Thymus (tissue), 11 donors: ENCODE results near the gene PTPRU. TPM values are rescaled to one million over a fixed set of nuclear protein-coding genes. Genes with fewer than 3 reads are reported as not detected.

Experiments
- DNase-seq, 9 donors: peaks; one replicate each; pipeline ENCODE4 v3.0.0-alpha.2; 2013; ENCODE audit warnings: low spot score in 9 of 9, low read depth in 6 of 9, missing footprints in 1 of 9
- H3K27ac ChIP-seq, 2 donors: one replicate each; pipeline ENCODE4 v1.5.1; 2013; ENCODE audit warnings: control low read depth in 1 of 2, low read depth in 1 of 2, low read length in 1 of 2, mild to moderate bottlenecking in 1 of 2, moderate library complexity in 1 of 2
- H3K27me3 ChIP-seq, 2 donors: one replicate each; pipeline ENCODE4 v1.5.1; 2013; ENCODE audit warnings: low read length in 1 of 2; ENCODE audit not compliant: control insufficient read depth in 2 of 2, insufficient read depth in 1 of 2
- H3K36me3 ChIP-seq, 2 donors: one replicate each; pipeline ENCODE4 v1.5.1; 2013; ENCODE audit warnings: low read length in 1 of 2, mild to moderate bottlenecking in 1 of 2, moderate library complexity in 1 of 2; ENCODE audit not compliant: control insufficient read depth in 2 of 2, insufficient read depth in 2 of 2
- H3K4me1 ChIP-seq, 2 donors: one replicate each; pipeline ENCODE4 v1.5.1; 2013; ENCODE audit warnings: low read length in 2 of 2; ENCODE audit not compliant: control insufficient read depth in 2 of 2, insufficient read depth in 2 of 2
- H3K4me3 ChIP-seq, 2 donors: one replicate each; pipeline ENCODE4 v1.5.1; 2013; ENCODE audit warnings: low read length in 2 of 2, control low read depth in 1 of 2, mild to moderate bottlenecking in 1 of 2
- H3K9me3 ChIP-seq, 2 donors: one replicate each; pipeline ENCODE4 v1.5.1; 2013; ENCODE audit warnings: low read length in 1 of 2, mild to moderate bottlenecking in 1 of 2; ENCODE audit not compliant: control insufficient read depth in 2 of 2, insufficient read depth in 1 of 2
- WGBS: extraction: QIAGEN DNeasy Blood & Tissue Kit; methylation state at CpG from one replicate; pipeline ENCODE4 v1.1.7; 2013; 5-methylcytosine and 5-hydroxymethylcytosine counted together
- polyA plus RNA-seq: library from polyadenylated mRNA; stranded (reverse); fragments of 200-250 nt; gene quantifications from one replicate; pipeline ENCODE4 v1.2.3, GENCODE V29; 2013
- total RNA-seq: library from RNA; stranded (reverse); fragments of 120-200 nt; gene quantifications from one replicate; pipeline ENCODE4 v1.2.4, GENCODE V29; 2013
- donor health status: healthy.

PTPRU gene
- total and polyA plus RNA-seq, 2 donors: 5.5 to 6.3 TPM

DNA sequence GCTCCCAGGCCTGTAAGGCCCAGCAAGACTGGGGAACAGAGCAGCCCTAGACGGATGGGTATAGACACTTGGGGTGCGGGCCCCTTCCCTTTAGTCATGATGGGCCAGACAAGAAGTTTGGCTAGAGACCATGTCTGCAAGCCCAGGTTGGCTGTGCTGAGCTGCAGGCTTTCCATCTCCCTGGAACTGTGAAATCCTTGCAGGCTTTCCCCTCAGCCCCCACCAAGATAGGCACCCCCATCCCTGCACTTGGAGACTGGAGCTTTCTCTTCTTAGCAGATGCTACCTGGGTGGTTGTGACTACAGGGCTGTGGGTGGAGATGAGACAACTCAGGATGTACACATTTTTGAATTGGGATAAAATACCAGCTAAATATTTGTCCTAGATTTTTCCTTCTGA is 110.3 kb downstream of the PTPRU start:
- H3K36me3 ChIP-seq: no peaks in the 10 kb centered on the region
- peaks cover 0 to 12% of the 10 kb centered on the region in 2 donors for H3K27me3 ChIP-seq
- H3K27ac ChIP-seq: no peak overlapping the region
- no peak overlapping the region for H3K4me3 ChIP-seq
- H3K4me1 ChIP-seq: peaks cover 0 to 8% of the 10 kb centered on the region in 2 donors
- no peak for DNase-seq
- 91% methylated on average over 2 of the region's 2 CpGs for WGBS
- H3K9me3 ChIP-seq: no peaks in the 10 kb centered on the region

DNA sequence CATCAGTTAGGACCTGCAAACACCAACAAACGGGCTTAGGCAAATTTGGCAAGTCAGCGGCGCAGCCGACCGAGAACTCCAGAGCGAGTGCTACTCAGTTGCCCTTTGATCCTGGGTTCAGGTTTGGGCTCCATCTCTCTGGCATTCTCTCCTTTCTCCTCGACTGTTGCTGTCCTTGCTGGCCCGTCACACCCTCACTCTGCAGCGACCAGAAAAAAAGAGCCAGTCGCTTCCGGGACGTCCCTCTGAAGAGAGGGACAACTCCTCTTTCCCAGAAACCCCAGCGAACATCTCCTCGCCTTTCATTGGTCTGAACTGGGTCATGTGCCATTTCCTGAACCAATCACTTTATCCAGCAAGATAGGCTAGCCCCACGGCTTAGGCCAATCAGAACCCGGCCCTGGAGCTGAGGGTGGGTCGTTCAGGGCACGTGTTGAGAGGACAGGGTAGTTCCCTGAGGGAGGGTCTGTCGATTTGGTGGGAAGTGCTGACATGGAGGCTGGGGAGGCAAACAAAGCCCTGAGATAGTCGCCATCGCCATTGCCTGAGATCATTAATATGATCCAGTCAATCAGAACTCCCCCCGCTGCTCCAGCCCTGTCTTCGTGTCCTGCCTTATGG is 113.7 kb downstream of the PTPRU start:
- Histone ChIP-seq H3K36me3 (no peaks in the 10 kb centered on the region), H3K4me1 (no peaks in the 10 kb centered on the region), H3K9me3 (no peaks in the 10 kb centered on the region), H3K27ac (no peak overlapping the region), H3K4me3 (no peak overlapping the region), H3K27me3 (peaks cover 0 to 7% of the 10 kb centered on the region in 2 donors)
- 92% methylated on average over 23 of the region's 23 CpGs for WGBS
- no peak for DNase-seq

DNA sequence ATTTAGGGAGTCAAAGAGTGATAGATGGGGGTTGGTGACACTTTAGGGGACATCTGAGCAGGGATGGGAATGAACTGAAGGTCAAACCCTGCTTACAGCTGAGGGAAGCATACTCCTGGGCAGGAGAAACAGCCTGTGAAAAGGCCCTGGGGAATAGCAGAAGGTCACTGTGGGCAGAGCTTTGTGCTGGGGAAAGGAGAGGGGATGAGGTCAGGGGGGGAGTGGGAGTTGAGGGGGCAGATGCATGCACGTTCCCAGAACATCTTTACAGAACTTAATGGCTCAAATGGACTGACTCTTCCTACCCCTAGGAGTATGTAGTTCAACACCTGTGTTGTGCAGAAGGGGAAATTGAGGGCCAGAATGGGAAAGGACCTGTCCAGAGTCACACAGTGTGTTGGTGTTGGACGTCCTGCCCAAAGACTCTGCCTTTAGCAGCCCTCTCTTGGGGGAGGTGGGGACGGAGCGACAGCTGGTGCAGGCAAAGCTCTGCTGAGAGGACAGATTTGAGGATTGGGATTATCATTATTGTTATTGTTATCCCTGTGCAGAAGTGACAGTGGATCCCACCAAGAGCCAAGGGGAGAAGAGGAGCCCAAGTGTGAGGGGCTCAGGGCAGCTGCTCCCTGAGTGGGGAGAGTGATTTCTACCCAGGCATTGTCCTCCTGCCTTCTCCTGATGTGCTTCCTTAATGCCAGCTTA is 116.5 kb downstream of the PTPRU start:
- Histone ChIP-seq H3K27ac (no peak overlapping the region), H3K36me3 (no peaks in the 10 kb centered on the region), H3K4me1 (no peaks in the 10 kb centered on the region), H3K4me3 (no peak overlapping the region), H3K27me3 (peaks cover 0 to 4% of the 10 kb centered on the region in 2 donors), H3K9me3 (no peaks in the 10 kb centered on the region)
- WGBS: 83% methylated on average over 4 of the region's 4 CpGs
- DNase-seq: no peak

DNA sequence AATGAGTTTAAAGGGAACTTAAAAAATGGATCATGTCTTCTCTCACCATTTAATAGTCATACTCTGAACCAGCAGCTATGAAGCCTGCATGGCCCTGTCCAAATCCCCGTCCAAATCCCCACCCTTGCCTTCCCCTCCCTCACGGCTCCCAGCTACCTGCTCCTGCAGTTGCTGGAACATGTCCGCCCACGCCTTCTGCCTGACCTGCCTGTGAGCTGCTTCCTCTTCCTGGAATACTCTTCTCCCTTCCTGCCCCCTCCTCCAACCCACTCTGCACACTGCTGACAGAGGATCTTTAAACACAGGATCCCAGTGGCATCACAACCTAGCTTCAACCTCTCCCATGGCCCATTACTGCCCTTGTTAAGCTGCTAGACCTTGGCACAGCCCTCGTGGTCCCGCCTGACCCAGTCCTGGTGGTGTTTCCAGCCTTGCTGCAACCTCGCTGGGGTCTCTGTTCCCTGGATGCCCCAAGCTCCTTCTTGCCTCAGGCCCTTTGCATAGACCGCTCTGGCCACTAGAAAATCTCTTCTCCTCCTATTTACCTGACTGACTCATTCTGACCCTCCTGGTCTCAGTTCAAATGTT is 118.3 kb downstream of the PTPRU start:
- no peak overlapping the region for H3K4me3 ChIP-seq
- WGBS: 79% methylated on average over 8 of the region's 8 CpGs
- no peaks in the 10 kb centered on the region for H3K4me1 ChIP-seq
- no peak overlapping the region for H3K27ac ChIP-seq
- H3K27me3 ChIP-seq: peaks cover 0 to 8% of the 10 kb centered on the region in 2 donors
- no peak for DNase-seq
- no peaks in the 10 kb centered on the region for H3K36me3 ChIP-seq
- H3K9me3 ChIP-seq: no peaks in the 10 kb centered on the region

DNA sequence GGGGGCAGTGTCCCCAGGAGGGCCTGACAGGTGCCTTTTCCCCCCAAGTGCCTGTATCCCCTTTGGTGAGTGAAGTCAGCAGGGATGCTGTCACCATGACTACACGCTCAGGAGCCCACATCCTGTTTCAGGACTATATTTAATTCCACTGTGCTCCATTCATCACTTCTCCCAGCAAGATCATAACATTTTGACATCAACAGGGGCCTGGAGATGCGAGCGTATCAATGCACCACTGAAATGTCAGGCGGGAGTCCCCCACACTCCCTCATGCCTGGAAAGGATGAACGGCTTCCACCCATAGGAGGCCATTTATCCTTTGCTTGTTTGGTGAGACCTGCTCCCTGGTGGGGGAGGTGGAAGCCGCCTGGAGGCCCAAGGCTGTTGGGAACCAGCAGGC is 119.1 kb downstream of the PTPRU start:
- H3K9me3 ChIP-seq: no peaks in the 10 kb centered on the region
- H3K27me3 ChIP-seq: peaks cover 0 to 10% of the 10 kb centered on the region in 2 donors
- no peak overlapping the region for H3K4me3 ChIP-seq
- 74% methylated on average over 6 of the region's 6 CpGs for WGBS
- H3K36me3 ChIP-seq: no peaks in the 10 kb centered on the region
- no peak overlapping the region for H3K27ac ChIP-seq
- no peaks in the 10 kb centered on the region for H3K4me1 ChIP-seq
- DNase-seq: no peak

DNA sequence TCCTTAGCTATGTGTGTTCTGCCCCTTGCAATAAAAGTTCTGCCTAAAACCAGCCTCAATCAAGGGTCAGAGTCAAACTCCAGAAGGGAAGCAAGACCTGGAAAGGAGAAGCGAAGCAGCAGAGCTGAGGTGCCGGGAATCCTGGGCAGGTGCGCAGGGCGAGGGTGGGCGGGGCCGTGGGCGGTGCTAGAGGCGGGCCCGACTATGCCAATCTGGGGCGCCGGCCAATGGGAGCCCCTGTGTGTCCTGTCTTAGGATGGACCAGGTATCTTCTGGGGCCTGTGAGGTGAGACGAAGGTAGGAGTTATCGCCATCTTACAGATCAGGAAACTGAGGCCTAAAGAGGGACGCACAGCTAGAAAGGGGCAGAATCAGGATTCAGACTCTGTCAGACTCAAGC is 120.3 kb downstream of the PTPRU start:
- Histone ChIP-seq H3K27ac (no peak overlapping the region), H3K4me3 (no peak overlapping the region), H3K9me3 (no peaks in the 10 kb centered on the region), H3K4me1 (no peaks in the 10 kb centered on the region), H3K27me3 (peaks cover 0 to 10% of the 10 kb centered on the region in 2 donors), H3K36me3 (no peaks in the 10 kb centered on the region)
- 70% methylated on average over 14 of the region's 14 CpGs for WGBS
- DNase-seq: no peak

DNA sequence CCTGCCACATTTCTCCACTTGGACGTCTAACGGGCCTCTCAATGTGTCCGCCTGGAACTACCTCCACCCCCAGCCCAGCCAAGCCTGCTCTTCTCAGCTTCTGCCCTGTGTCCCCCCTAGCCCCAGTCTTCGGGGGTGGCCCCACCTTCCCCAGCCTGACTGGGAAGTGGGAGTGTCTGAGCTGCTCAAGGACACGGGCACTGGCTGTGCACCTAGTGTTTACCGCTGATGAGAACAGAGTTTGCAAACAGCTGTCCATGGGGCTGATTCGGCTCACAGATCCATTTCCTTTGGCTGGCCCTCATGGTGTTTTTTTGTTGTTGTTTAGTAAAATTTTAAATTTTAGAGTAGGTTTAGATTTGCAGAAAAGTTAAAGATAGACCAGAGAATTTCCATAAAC is 121.1 kb downstream of the PTPRU start:
- DNase-seq: no peak
- Histone ChIP-seq H3K27me3 (peaks cover 0 to 8% of the 10 kb centered on the region in 2 donors), H3K9me3 (no peaks in the 10 kb centered on the region), H3K27ac (no peak overlapping the region), H3K4me1 (no peaks in the 10 kb centered on the region), H3K36me3 (no peaks in the 10 kb centered on the region), H3K4me3 (no peak overlapping the region)
- WGBS: 76% methylated on average over 7 of the region's 7 CpGs

DNA sequence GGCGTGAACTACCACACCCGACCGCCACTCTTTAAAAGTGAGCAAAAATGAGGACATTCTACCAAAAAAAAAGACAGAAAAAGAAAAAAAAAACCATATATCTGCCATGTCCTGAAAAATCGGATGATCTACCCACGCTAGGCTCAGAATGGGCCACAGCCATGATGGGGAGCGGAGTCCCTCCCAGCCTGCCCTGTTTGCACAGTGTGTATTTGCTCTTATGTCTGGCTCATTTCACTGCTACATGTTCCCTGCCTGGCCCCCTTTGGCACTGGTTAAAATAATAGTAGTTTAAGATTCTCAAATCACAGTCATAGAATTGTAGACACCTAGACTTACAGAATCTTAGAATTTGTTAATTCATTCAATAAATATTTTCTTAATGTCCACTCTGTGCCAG is 121.9 kb downstream of the PTPRU start:
- Histone ChIP-seq H3K4me3 (no peak overlapping the region), H3K27ac (no peak overlapping the region), H3K4me1 (no peaks in the 10 kb centered on the region), H3K9me3 (no peaks in the 10 kb centered on the region), H3K27me3 (peaks cover 0 to 8% of the 10 kb centered on the region in 2 donors), H3K36me3 (no peaks in the 10 kb centered on the region)
- WGBS: 98% methylated on average over 6 of the region's 6 CpGs
- DNase-seq: no peak

DNA sequence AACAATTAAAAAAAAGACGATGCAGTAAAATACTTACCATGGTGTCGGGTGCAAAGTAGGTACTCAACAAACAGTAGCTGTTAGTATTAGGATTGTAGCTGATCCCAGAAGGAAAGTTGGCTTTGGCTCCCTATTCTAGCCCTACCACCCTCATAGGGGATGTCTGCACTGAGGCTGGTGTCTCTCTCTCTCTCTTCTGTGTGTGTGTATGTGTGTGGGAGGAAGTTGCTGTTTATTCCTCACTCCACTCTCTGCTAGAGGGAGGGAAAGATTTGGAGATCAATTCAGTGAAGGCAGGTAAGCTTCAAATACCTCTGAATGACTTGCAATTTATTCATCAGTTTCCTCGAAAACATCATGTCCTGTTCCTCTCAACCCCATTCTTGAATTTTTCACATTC is 124.4 kb downstream of the PTPRU start:
- no peak for DNase-seq
- no peaks in the 10 kb centered on the region for H3K9me3 ChIP-seq
- H3K4me1 ChIP-seq: no peaks in the 10 kb centered on the region
- H3K27ac ChIP-seq: no peak overlapping the region
- H3K36me3 ChIP-seq: no peaks in the 10 kb centered on the region
- H3K4me3 ChIP-seq: no peak overlapping the region
- 97% methylated on average over 3 of the region's 3 CpGs for WGBS
- peaks cover 0 to 8% of the 10 kb centered on the region in 2 donors for H3K27me3 ChIP-seq
